Right cardiac atrium (tissue), 5 donors: ENCODE measurements around the gene TMEM150B. TPM values are rescaled to one million over a fixed set of nuclear protein-coding genes. Genes with fewer than 3 reads are reported as not detected.

ENCODE experiments used
- polyA plus RNA-seq: library from polyadenylated mRNA; stranded (reverse); fragments of 200-250 nt; gene quantifications from one replicate; pipeline ENCODE4 v1.2.3, GENCODE V29; 2013
- total RNA-seq, 4 donors: library from RNA; stranded (reverse); fragmentation: NEBNext Ultra II Directional; extraction: Animal tissue kit (Norgen Biotek cat#: 25700); gene quantifications; one replicate each; pipeline ENCODE4 v1.2.1, GENCODE V29; 2021
- donor health status: healthy with polysubstance abuse.
- donor health status: DM: no; HTN: yes; CAD: no.
- donor health status: DM: no; HTN: no; CAD: no.
- donor health status: DM: no; HTN: yes; CAD: no; lungs with severe emphysema.
- donor health status: DM: yes; HTN: yes; CAD: no.

Gene TMEM150B
- total and polyA plus RNA-seq, 5 donors: 0.68 to 2.4 (median 2.0) TPM

Other genes starting within 250 kb of the TMEM150B start
- 1 to 10 TPM in 3 of 4 donors, under 1 TPM in 1; 0.78 to 1.7 (median 1.1) TPM for gene EPS8L1, start 249.5 kb downstream of the TMEM150B start, total RNA-seq
- 2.2 TPM for gene EPS8L1, start 249.5 kb downstream of the TMEM150B start, polyA plus RNA-seq
- 100 to 1,000 TPM; 125 to 244 (median 147) TPM for gene PPP1R12C, start 207.7 kb downstream of the TMEM150B start, total RNA-seq
- 221 TPM for gene PPP1R12C, start 207.7 kb downstream of the TMEM150B start, polyA plus RNA-seq
- gene TNNT1, start 176.1 kb downstream of the TMEM150B start, total RNA-seq: 10 to 100 TPM in 3 of 4 donors, 1 to 10 TPM in 1; 8.0 to 25.3 (median 14.7) TPM
- 34.8 TPM for gene TNNT1, start 176.1 kb downstream of the TMEM150B start, polyA plus RNA-seq
- gene TNNI3, start 167.6 kb downstream of the TMEM150B start, total RNA-seq: 1,000 to 10,000 TPM; 1,638 to 3,997 (median 2,736) TPM
- 8,501 TPM for gene TNNI3, start 167.6 kb downstream of the TMEM150B start, polyA plus RNA-seq
- 1 to 10 TPM in 3 of 4 donors, under 1 TPM in 1; 0.56 to 1.6 (median 1.3) TPM for gene DNAAF3, start 158.7 kb downstream of the TMEM150B start, total RNA-seq
- gene DNAAF3, start 158.7 kb downstream of the TMEM150B start, polyA plus RNA-seq: 2.9 TPM
- gene SYT5, start 145.1 kb downstream of the TMEM150B start, total RNA-seq: 1 to 10 TPM in 1 of 4 donors, not detected in 3; 1.3 TPM
- 0.09 TPM for gene SYT5, start 145.1 kb downstream of the TMEM150B start, polyA plus RNA-seq
- 1 to 10 TPM in 2 of 4 donors, under 1 TPM in 2; 0.14 to 3.1 (median 0.75) TPM for gene PTPRH, start 115.8 kb downstream of the TMEM150B start, total RNA-seq
- 0.72 TPM for gene PTPRH, start 115.8 kb downstream of the TMEM150B start, polyA plus RNA-seq
- gene TMEM86B, start 96.6 kb downstream of the TMEM150B start, total RNA-seq: 1 to 10 TPM in 3 of 4 donors, under 1 TPM in 1; 0.80 to 2.1 (median 1.3) TPM
- 1.6 TPM for gene TMEM86B, start 96.6 kb downstream of the TMEM150B start, polyA plus RNA-seq
- gene PPP6R1, start 66.3 kb downstream of the TMEM150B start, total RNA-seq: 10 to 100 TPM; 39.3 to 43.5 (median 41.4) TPM
- 31.7 TPM for gene PPP6R1, start 66.3 kb downstream of the TMEM150B start, polyA plus RNA-seq
- 10 to 100 TPM; 27.7 to 35.1 (median 31.3) TPM for gene HSPBP1, start 45.2 kb downstream of the TMEM150B start, total RNA-seq
- 48.0 TPM for gene HSPBP1, start 45.2 kb downstream of the TMEM150B start, polyA plus RNA-seq
- 10 to 100 TPM; 17.2 to 20.5 (median 19.5) TPM for gene BRSK1, start 41.3 kb downstream of the TMEM150B start, total RNA-seq
- gene BRSK1, start 41.3 kb downstream of the TMEM150B start, polyA plus RNA-seq: 11.9 TPM
- 1 to 10 TPM; 6.7 to 9.8 (median 8.4) TPM for gene KMT5C, start 14.5 kb upstream of the TMEM150B start, total RNA-seq
- gene KMT5C, start 14.5 kb upstream of the TMEM150B start, polyA plus RNA-seq: 6.3 TPM
- not detected for gene COX6B2, start 29.4 kb upstream of the TMEM150B start, total RNA-seq
- gene COX6B2, start 29.4 kb upstream of the TMEM150B start, polyA plus RNA-seq: not detected
- not detected for gene GARIN5B, start 37.9 kb upstream of the TMEM150B start, total RNA-seq
- gene GARIN5B, start 37.9 kb upstream of the TMEM150B start, polyA plus RNA-seq: not detected
- gene IL11, start 45.1 kb upstream of the TMEM150B start, total RNA-seq: not detected
- gene IL11, start 45.1 kb upstream of the TMEM150B start, polyA plus RNA-seq: not detected
- gene TMEM190, start 51.5 kb upstream of the TMEM150B start, total RNA-seq: not detected
- gene TMEM190, start 51.5 kb upstream of the TMEM150B start, polyA plus RNA-seq: not detected
- gene TMEM238, start 59.0 kb upstream of the TMEM150B start, total RNA-seq: 1 to 10 TPM in 1 of 4 donors, under 1 TPM in 3; 0.47 to 1.2 (median 0.56) TPM
- gene TMEM238, start 59.0 kb upstream of the TMEM150B start, polyA plus RNA-seq: 0.14 TPM
- 1,000 to 10,000 TPM in 1 of 4 donors, 100 to 1,000 TPM in 3; 656 to 1,015 (median 735) TPM for gene RPL28, start 60.6 kb upstream of the TMEM150B start, total RNA-seq
- 806 TPM for gene RPL28, start 60.6 kb upstream of the TMEM150B start, polyA plus RNA-seq
- 10 to 100 TPM; 21.0 to 32.7 (median 27.8) TPM for gene UBE2S, start 82.4 kb upstream of the TMEM150B start, total RNA-seq
- 12.2 TPM for gene UBE2S, start 82.4 kb upstream of the TMEM150B start, polyA plus RNA-seq
- gene SHISA7, start 118.0 kb upstream of the TMEM150B start, total RNA-seq: not detected
- 0.05 TPM for gene SHISA7, start 118.0 kb upstream of the TMEM150B start, polyA plus RNA-seq
- gene ISOC2, start 136.3 kb upstream of the TMEM150B start, total RNA-seq: 10 to 100 TPM; 49.6 to 73.9 (median 62.0) TPM
- 111 TPM for gene ISOC2, start 136.3 kb upstream of the TMEM150B start, polyA plus RNA-seq
- not detected for gene C19orf85, start 139.4 kb upstream of the TMEM150B start, total RNA-seq
- gene C19orf85, start 139.4 kb upstream of the TMEM150B start, polyA plus RNA-seq: not detected
- 1 to 10 TPM; 5.6 to 8.1 (median 6.7) TPM for gene ZNF628, start 151.3 kb upstream of the TMEM150B start, total RNA-seq
- 7.7 TPM for gene ZNF628, start 151.3 kb upstream of the TMEM150B start, polyA plus RNA-seq
- gene NAT14, start 159.8 kb upstream of the TMEM150B start, total RNA-seq: 10 to 100 TPM; 13.6 to 20.8 (median 15.0) TPM
- gene NAT14, start 159.8 kb upstream of the TMEM150B start, polyA plus RNA-seq: 15.8 TPM
- gene SSC5D, start 163.1 kb upstream of the TMEM150B start, total RNA-seq: 10 to 100 TPM in 1 of 4 donors, 1 to 10 TPM in 3; 6.8 to 10.2 (median 8.1) TPM
- gene SSC5D, start 163.1 kb upstream of the TMEM150B start, polyA plus RNA-seq: 4.4 TPM
- 100 to 1,000 TPM; 205 to 239 (median 209) TPM for gene SBK2, start 211.8 kb upstream of the TMEM150B start, total RNA-seq
- gene SBK2, start 211.8 kb upstream of the TMEM150B start, polyA plus RNA-seq: 228 TPM
- 100 to 1,000 TPM in 2 of 4 donors, 10 to 100 TPM in 2; 80.3 to 211 (median 109) TPM for gene SBK3, start 220.2 kb upstream of the TMEM150B start, total RNA-seq
- 103 TPM for gene SBK3, start 220.2 kb upstream of the TMEM150B start, polyA plus RNA-seq